ENCODE data around the gene DPF3. TPM values are rescaled to one million over a fixed set of nuclear protein-coding genes. Genes with fewer than 3 reads are reported as not detected.

The DPF3 gene
- total RNA-seq, 4 donors from 2014 or later, result 1.1 to 4.7 (median 1.8) TPM

- no peak overlapping the region for H3K4me3 ChIP-seq (ENCODE audit: low read depth, poor library complexity, severe bottlenecking)
- no peak for DNase-seq (ENCODE audit: low spot score in 2 of 2)
- TF ChIP-seq POLR2A (IDR thresholded peaks at IDR 0.05) (no peak), CTCF (IDR thresholded peaks at IDR 0.05) (no peak)
- WGBS, 2 donors, result 81 to 86% methylated on average over 5 of the region's 5 CpGs
- intact Hi-C loops (cut with DNase I; ENCODE audit: low total_unique reads), result no loop called here
Observed at GRCh38 chr14:72663956-72664650, 229.8 kb downstream of the DPF3 start.

GRCh38 chr14:72663076-72663487 lies 230.8 kb downstream of the DPF3 start:
- H3K4me3 ChIP-seq (ENCODE audit: low read depth, poor library complexity, severe bottlenecking), result no peak overlapping the region
- intact Hi-C loops (cut with DNase I; ENCODE audit: low total_unique reads), result no loop called here
- TF ChIP-seq POLR2A (IDR thresholded peaks at IDR 0.05), result no peak
- no peak for TF ChIP-seq CTCF (IDR thresholded peaks at IDR 0.05)
- 89 to 100% methylated on average over 1 of the region's 1 CpG for WGBS, 2 donors
- DNase-seq (ENCODE audit: low spot score in 2 of 2), result no peak

- DNase-seq (ENCODE audit: low spot score in 2 of 2), result no peak
- H3K4me3 ChIP-seq (ENCODE audit: low read depth, poor library complexity, severe bottlenecking), result no peak overlapping the region
- WGBS, 2 donors, result 77 to 81% methylated on average over 2 of the region's 2 CpGs
- no peak for TF ChIP-seq CTCF (IDR thresholded peaks at IDR 0.05)
- no peak for TF ChIP-seq POLR2A (IDR thresholded peaks at IDR 0.05)
- intact Hi-C loops (cut with DNase I; ENCODE audit: low total_unique reads), result no loop called here
Observed at GRCh38 chr14:72662214-72662613, 231.7 kb downstream of the DPF3 start.

GRCh38 chr14:72657214-72657921 lies 236.5 kb downstream of the DPF3 start:
- 93 to 100% methylated on average over 1 of the region's 1 CpG for WGBS, 2 donors
- TF ChIP-seq POLR2A (IDR thresholded peaks at IDR 0.05) (no peak), CTCF (IDR thresholded peaks at IDR 0.05) (no peak)

GRCh38 chr14:72653026-72653425 lies 240.9 kb downstream of the DPF3 start:
- 89 to 92% methylated on average over 8 of the region's 8 CpGs for WGBS, 2 donors
- H3K4me3 ChIP-seq (ENCODE audit: low read depth, poor library complexity, severe bottlenecking), result no peak overlapping the region
- TF ChIP-seq CTCF (IDR thresholded peaks at IDR 0.05) (no peak), POLR2A (IDR thresholded peaks at IDR 0.05) (no peak)
- intact Hi-C loops (cut with DNase I; ENCODE audit: low total_unique reads), result no loop called here
- DNase-seq (ENCODE audit: low spot score in 2 of 2), result no peak

More at GRCh38 chr14:72657214-72657921, 236.5 kb downstream of the DPF3 start:
- H3K4me3 ChIP-seq (ENCODE audit: low read depth, poor library complexity, severe bottlenecking), result no peak overlapping the region
- no peak for DNase-seq (ENCODE audit: low spot score in 2 of 2)
- intact Hi-C loops (cut with DNase I; ENCODE audit: low total_unique reads), result no loop called here

Measured in lower leg skin (tissue), 4 donors.